Measurements from ENCODE around the gene SCNN1A.

The SCNN1A gene

GRCh38 chr12:6375269-6376078 lies at the start of gene SCNN1A:
TSS of gene SCNN1A (minus strand) at chr12:6375563. CDS start at chr12:6374783, 780 bp downstream.
- no peak for DNase-seq

GRCh38 chr12:6424866-6425265 lies 49.5 kb upstream of the SCNN1A start:
- DNase-seq: no peak

GRCh38 chr12:6424008-6424347 lies 48.6 kb upstream of the SCNN1A start:
- no peak for DNase-seq

- DNase-seq: peak; percentile 69 to 84
These were observed 48.1 kb upstream of the SCNN1A start for GRCh38 chr12:6423267-6424007.

- DNase-seq: no peak
These were observed 45.0 kb upstream of the SCNN1A start for GRCh38 chr12:6420364-6420763.

- DNase-seq: no peak
These were observed 43.4 kb upstream of the SCNN1A start for GRCh38 chr12:6418796-6419195.

- DNase-seq: peak; percentile 2 to 10
These were observed 41.2 kb upstream of the SCNN1A start for GRCh38 chr12:6416596-6416995.

GRCh38 chr12:6407236-6407954 lies 32.0 kb upstream of the SCNN1A start:
- DNase-seq: no peak

GRCh38 chr12:6405963-6406362 lies 30.6 kb upstream of the SCNN1A start:
- no peak for DNase-seq

GRCh38 chr12:6404390-6404789 lies 29.0 kb upstream of the SCNN1A start:
- no peak for DNase-seq

GRCh38 chr12:6399884-6400644 lies 24.7 kb upstream of the SCNN1A start:
- DNase-seq: no peak

- DNase-seq: no peak
These were observed 20.7 kb upstream of the SCNN1A start for GRCh38 chr12:6396031-6396430.

- no peak for DNase-seq
These were observed 19.0 kb upstream of the SCNN1A start for GRCh38 chr12:6394398-6394797.

- no peak for DNase-seq
These were observed 17.7 kb upstream of the SCNN1A start for GRCh38 chr12:6393109-6393508.

- no peak for DNase-seq
These were observed 17.1 kb upstream of the SCNN1A start for GRCh38 chr12:6392504-6392903.

- no peak for DNase-seq
These were observed 15.7 kb upstream of the SCNN1A start for GRCh38 chr12:6391013-6391412.

- DNase-seq: no peak
These were observed 14.9 kb upstream of the SCNN1A start for GRCh38 chr12:6390084-6390799.

- no peak for DNase-seq
These were observed 12.2 kb upstream of the SCNN1A start for GRCh38 chr12:6387541-6387940.

GRCh38 chr12:6386491-6386890 lies 11.1 kb upstream of the SCNN1A start:
- DNase-seq: no peak

- DNase-seq: no peak
These were observed 10.7 kb upstream of the SCNN1A start for GRCh38 chr12:6386038-6386437.

GRCh38 chr12:6384499-6385436 lies 9.4 kb upstream of the SCNN1A start:
- DNase-seq: no peak
